HG03135 (cell line): ENCODE data around the gene REG3G.
"Not testable (repeated sequence)": the region's sequence is repeated elsewhere in the genome, so short reads cannot be mapped to it uniquely, and the experiment has no call there.

Experiments used
- ATAC-seq: cut with Tn5 transposase; IDR thresholded peaks from one replicate; pipeline ENCODE4 v1.9.1; 2021; ENCODE audit warnings: mild to moderate bottlenecking, moderate library complexity; ENCODE audit not compliant: unreplicated experiment

The REG3G gene

DNA sequence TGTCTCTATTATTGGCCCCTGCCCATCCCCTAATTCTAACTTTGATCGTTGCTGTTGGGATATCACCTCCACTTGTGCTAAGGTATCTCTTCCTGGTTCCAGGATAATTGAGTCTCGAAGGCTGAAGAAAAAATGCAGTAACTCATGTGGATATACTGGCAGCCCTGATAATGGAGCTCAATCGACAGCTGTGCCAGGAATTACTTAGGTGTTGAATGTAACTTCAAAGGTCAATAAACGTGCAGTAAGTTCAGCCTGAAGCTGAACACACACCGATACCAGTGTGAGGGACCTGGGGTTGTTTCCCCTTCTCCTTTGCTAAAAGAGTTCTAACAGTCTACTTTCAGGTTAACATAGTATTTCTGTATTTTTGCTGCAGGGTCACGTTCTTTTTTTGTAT, 11.9 kb upstream of the REG3G start:
- ATAC-seq = no peak

DNA sequence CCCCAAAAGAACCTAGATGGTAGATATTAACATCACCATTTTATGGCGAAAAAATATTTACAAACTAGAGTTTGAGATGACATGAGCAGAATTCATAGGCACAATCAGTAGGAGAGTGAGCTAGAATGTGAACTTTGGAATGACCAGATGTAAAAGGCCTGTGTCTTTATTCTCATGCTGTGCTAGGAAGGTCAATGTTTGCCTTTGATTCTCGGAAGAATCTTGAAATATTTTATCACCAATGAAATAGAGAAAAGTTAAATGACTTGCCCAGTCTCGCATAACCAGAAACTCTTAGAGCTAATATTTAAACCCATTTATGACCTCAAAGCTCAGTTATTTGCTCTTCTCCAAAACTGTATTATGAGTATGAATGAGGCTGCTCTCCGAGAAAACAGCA, 9.2 kb upstream of the REG3G start:
- ATAC-seq = no peak

GRCh38 chr2:79026061-79026460, 559 bp downstream of the REG3G start:
- ATAC-seq = no peak

GRCh38 chr2:79039944-79040343, 14.4 kb downstream of the REG3G start:
- ATAC-seq = no peak

- ATAC-seq = no peak
Measured at GRCh38 chr2:79041032-79041448, 15.5 kb downstream of the REG3G start.

DNA sequence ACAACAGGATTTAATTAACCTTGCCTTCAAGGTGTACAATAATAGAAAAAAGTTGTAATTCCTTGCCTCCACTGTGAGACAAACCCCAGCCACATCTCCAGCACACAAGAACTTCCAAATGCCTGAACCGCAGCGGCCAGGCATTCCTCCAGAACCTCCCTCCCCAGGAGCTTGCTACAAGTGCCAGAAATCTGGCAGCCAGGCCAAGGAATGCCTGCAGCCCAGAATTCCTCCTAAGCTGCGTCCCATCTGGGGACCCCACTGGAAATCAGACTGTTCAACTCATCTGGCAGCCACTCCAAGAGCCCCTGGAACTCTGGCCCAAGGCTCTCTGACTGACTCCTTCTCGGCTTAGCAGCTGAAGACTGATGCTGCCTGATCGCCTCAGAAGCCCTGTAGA, 28.0 kb downstream of the REG3G start:
- not testable (repeated sequence) for ATAC-seq

- not testable (repeated sequence) for ATAC-seq
Measured at GRCh38 chr2:79054769-79055168, 29.3 kb downstream of the REG3G start.

DNA sequence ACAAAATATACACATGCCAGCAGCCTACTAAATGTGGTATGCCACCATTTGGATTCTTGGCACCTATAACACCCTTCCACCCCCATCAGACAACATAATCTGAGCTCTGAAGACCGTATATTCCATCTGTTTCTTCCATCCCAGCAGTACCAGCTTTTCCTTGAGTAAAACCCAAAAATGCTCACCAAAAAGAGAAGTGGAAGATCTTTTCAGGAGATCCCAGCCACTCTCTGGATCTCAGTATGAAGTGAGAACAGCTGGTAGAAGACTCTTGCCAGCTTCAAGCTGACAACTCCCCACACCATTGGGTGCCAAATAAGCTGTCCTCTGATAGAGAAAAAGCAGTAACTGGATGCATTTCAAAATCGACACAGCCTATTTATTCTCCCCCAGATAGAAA, 39.7 kb downstream of the REG3G start:
- no peak for ATAC-seq

- no peak for ATAC-seq
Measured at GRCh38 chr2:79071078-79071477, 45.6 kb downstream of the REG3G start.
